Nephron progenitor cell (in vitro differentiated cells): ENCODE data around the gene RNF32.
A peak's percentile ranks its signal among the peaks of the same experiment; 100 is the strongest.

ENCODE experiments used
- DNase-seq: peaks from one replicate; pipeline ENCODE4 v3.0.0; 2021
- H3K27ac Mint-ChIP-seq: 2 replicates; pipeline ENCODE4 v1.8.0; 2021; ENCODE audit warnings: mild to moderate bottlenecking, moderate library complexity, mixed read lengths
- H3K27me3 Mint-ChIP-seq: 2 replicates; pipeline ENCODE4 v1.8.0; 2021; ENCODE audit warnings: mild to moderate bottlenecking, low read depth, mixed read lengths; ENCODE audit not compliant: poor library complexity
- H3K36me3 Mint-ChIP-seq: 2 replicates; pipeline ENCODE4 v1.8.0; 2021; ENCODE audit warnings: low read depth, mixed read lengths
- H3K4me1 Mint-ChIP-seq: 2 replicates; pipeline ENCODE4 v1.8.0; 2021; ENCODE audit warnings: mixed read lengths
- H3K4me3 Mint-ChIP-seq: 2 replicates; pipeline ENCODE4 v1.8.0; 2021; ENCODE audit warnings: mild to moderate bottlenecking, moderate library complexity, mixed read lengths
- H3K9me3 Mint-ChIP-seq: 2 replicates; pipeline ENCODE4 v1.8.0; 2021; ENCODE audit warnings: mild to moderate bottlenecking, moderate library complexity, mixed read lengths
- TF ChIP-seq, protein P1 (sequence below): fragments of 200-600 bp; sonication (generic); IDR thresholded peaks from 2 replicates; pipeline ENCODE4 v1.5.0; 2021; ENCODE audit warnings: antibody characterized with exemption

Gene RNF32

DNA sequence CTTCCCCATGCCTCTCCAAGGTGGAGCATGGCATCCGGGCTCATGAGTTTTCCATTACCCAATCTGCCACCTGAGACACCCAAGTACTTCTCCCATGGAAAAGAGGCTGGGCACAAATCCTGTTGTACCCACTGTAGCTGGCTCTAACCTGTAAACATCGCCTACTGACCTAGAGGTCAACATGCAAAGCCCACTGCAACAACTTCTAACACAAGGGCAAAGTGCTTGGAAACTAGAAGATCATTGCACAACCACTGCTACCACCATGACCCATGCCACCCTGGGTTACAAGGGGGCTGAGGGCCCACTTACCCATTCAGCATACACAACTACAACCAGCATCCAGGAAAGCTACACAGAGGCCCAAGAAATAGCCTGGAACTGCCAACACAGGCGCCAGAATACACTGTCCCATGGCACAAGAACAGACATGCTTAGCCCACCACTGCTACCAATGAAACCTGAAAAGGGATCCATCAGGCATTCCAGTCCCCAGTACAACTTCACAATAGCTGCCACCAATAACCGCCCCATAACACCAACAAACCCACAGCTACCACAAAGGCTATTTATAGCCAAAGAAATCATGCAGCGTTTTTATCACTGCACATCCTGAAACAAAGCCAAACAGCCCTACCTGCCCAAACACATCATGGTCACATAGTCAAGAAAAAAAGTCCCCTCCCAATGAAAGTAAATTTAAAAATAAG, 63.4 kb downstream of the RNF32 start:
- TF ChIP-seq, protein P1, sequence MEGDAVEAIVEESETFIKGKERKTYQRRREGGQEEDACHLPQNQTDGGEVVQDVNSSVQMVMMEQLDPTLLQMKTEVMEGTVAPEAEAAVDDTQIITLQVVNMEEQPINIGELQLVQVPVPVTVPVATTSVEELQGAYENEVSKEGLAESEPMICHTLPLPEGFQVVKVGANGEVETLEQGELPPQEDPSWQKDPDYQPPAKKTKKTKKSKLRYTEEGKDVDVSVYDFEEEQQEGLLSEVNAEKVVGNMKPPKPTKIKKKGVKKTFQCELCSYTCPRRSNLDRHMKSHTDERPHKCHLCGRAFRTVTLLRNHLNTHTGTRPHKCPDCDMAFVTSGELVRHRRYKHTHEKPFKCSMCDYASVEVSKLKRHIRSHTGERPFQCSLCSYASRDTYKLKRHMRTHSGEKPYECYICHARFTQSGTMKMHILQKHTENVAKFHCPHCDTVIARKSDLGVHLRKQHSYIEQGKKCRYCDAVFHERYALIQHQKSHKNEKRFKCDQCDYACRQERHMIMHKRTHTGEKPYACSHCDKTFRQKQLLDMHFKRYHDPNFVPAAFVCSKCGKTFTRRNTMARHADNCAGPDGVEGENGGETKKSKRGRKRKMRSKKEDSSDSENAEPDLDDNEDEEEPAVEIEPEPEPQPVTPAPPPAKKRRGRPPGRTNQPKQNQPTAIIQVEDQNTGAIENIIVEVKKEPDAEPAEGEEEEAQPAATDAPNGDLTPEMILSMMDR, result no peak
- H3K27me3 Mint-ChIP-seq, result no peaks in the 10 kb centered on the region
- peaks cover 69% of the 10 kb centered on the region for H3K36me3 Mint-ChIP-seq
- no peaks in the 10 kb centered on the region for H3K4me1 Mint-ChIP-seq
- peaks cover 41% of the 10 kb centered on the region for H3K9me3 Mint-ChIP-seq
- H3K27ac Mint-ChIP-seq, result peak overlapping the region; percentile 29
- DNase-seq, result no peak
- H3K4me3 Mint-ChIP-seq, result no peak overlapping the region

DNA sequence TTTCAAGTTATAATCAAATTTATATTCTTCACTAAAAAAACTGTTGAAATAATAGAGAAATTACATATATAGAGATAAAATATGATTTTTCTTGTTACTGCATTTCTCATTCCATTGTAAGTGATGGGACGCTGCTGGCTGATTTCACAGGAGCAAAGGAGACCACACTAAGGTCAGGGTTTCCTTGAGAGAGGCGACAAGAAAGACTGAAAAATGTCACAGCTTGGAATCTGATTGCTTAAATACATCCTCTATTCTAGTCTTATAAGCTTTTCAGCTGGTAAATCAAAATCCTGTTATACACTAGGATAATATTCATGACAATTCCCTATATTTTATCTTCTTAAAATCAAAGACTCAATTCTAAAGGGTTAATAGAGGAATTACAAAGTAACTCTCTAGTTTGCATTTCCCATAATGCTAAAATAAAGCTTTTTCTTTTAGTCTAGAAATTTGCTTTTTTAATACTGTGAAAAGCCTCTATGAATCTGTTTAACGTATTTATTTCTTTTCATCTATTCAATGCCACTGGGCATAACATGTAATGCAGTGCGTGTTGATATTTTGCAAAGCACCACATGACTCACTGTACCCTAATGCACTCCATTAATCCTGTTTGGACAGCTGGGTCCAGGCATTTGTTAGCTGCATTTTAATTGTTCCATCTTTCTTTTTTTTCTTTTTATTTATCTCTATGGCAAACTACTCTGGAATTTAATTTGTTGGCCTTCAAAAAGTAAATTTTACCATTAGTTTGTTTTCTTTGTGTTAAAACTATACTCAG, 81.7 kb downstream of the RNF32 start:
- Mint-ChIP-seq H3K36me3 (peaks cover 13% of the 10 kb centered on the region), H3K27me3 (no peaks in the 10 kb centered on the region), H3K27ac (no peak overlapping the region), H3K9me3 (no peaks in the 10 kb centered on the region), H3K4me1 (no peaks in the 10 kb centered on the region), H3K4me3 (no peak overlapping the region)
- TF ChIP-seq, protein P1, result no peak
- DNase-seq, result no peak

GRCh38 chr7:156725073-156725472, 84.5 kb downstream of the RNF32 start:
- no peaks in the 10 kb centered on the region for H3K4me1 Mint-ChIP-seq
- no peak overlapping the region for H3K4me3 Mint-ChIP-seq
- H3K27me3 Mint-ChIP-seq, result no peaks in the 10 kb centered on the region
- TF ChIP-seq, protein P1, result no peak
- H3K36me3 Mint-ChIP-seq, result peaks cover 5% of the 10 kb centered on the region
- no peak for DNase-seq
- peak overlapping the region; percentile 52 for H3K27ac Mint-ChIP-seq
- no peaks in the 10 kb centered on the region for H3K9me3 Mint-ChIP-seq

GRCh38 chr7:156725936-156726335, 85.4 kb downstream of the RNF32 start:
- H3K4me3 Mint-ChIP-seq, result no peak overlapping the region
- no peak overlapping the region for H3K27ac Mint-ChIP-seq
- H3K27me3 Mint-ChIP-seq, result no peaks in the 10 kb centered on the region
- peaks cover 12% of the 10 kb centered on the region for H3K36me3 Mint-ChIP-seq
- H3K4me1 Mint-ChIP-seq, result no peaks in the 10 kb centered on the region
- DNase-seq, result no peak
- no peaks in the 10 kb centered on the region for H3K9me3 Mint-ChIP-seq
- TF ChIP-seq, protein P1, result no peak
